K562 (cell line): ENCODE data around the gene RHEB.

ENCODE experiments used
- EZH2 ChIP-seq: IDR thresholded peaks from 2 replicates; pipeline ENCODE4 v1.6.1; 2012; ENCODE audit warnings: low read depth, mild to moderate bottlenecking, inconsistent platforms, low read length, borderline replicate concordance
- MYNN ChIP-seq, 2 experiments: sonication (generic); formaldehyde crosslinking in 1 of 2; IDR thresholded peaks; 2 replicates each; pipeline versions ENCODE4 v1.5.0 to v1.6.1; 2016 to 2020; ENCODE audit warnings: antibody characterized with exemption in 1 of 2, missing genetic modification reagents in 1 of 2
- NFYB ChIP-seq: IDR thresholded peaks from 2 replicates; pipeline ENCODE4 v1.6.1; 2011; ENCODE audit warnings: mild to moderate bottlenecking, moderate library complexity; ENCODE audit not compliant: insufficient read length; ENCODE audit errors: extremely low read depth
- NR1H2 ChIP-seq: sonication (generic); formaldehyde crosslinking; IDR thresholded peaks from 2 replicates; pipeline ENCODE4 v1.4.0; 2020; ENCODE audit warnings: mild to moderate bottlenecking, missing genetic modification reagents
- RAD21 ChIP-seq, 2 experiments: fragments of 250-450 bp in 1 of 2; fragments of 450-650 bp in 1 of 2; sonication (Bioruptor Pico) in 1 of 2; formaldehyde crosslinking in 1 of 2; IDR thresholded peaks in 1 of 2; conservative IDR thresholded peaks in 1 of 2; 2 replicates each; pipeline versions ENCODE4 v1.4.0 to v1.8.0; 2020 to 2022; ENCODE audit warnings: mild to moderate bottlenecking in 2 of 2, moderate library complexity in 1 of 2
- RCOR1 ChIP-seq, 2 experiments: IDR thresholded peaks; 2 replicates each; pipeline ENCODE4 v1.6.1; 2012; ENCODE audit warnings: low read depth in 2 of 2, low read length in 2 of 2, borderline replicate concordance in 1 of 2, improper control_type of control experiment in 1 of 2
- ZNF239 ChIP-seq: fragments of 250-450 bp; sonication (Bioruptor Pico); IDR thresholded peaks from 2 replicates; pipeline ENCODE4 v1.4.0; 2020; ENCODE audit warnings: mild to moderate bottlenecking
- TF ChIP-seq, protein P1 (sequence below), 3 experiments: IDR thresholded peaks in 2 of 3; conservative IDR thresholded peaks in 1 of 3; 2 replicates each; pipeline ENCODE4 v1.5.1; 2011 to 2012; ENCODE audit warnings: low read length in 3 of 3, mild to moderate bottlenecking in 3 of 3, control low read depth in 2 of 3, improper control_type of control experiment in 1 of 3, inconsistent platforms in 1 of 3, low read depth in 1 of 3, mixed read lengths in 1 of 3, moderate library complexity in 1 of 3; ENCODE audit not compliant: insufficient read depth in 2 of 3

DNA sequence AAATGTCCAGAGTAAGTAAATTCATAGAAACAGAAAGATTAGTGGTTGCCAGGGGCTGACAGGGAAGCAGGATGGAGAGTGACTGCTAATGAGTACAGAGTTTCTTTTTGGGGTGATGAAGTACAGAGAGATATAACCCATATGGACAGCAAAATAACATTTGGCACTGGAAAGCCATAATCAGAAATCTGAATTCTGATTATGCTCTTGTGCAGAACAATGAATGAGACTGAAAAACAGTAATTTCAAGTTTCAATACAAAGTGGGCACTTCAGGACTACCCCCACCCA is 4.5 kb downstream of the RHEB start:
- TF ChIP-seq NFYB = no peak
- no peak for TF ChIP-seq MYNN (IDR thresholded peaks at IDR 0.05)
- TF ChIP-seq MYNN (CRISPR knock-in tag; IDR thresholded peaks at IDR 0.05) = no peak
- TF ChIP-seq, protein P1, sequence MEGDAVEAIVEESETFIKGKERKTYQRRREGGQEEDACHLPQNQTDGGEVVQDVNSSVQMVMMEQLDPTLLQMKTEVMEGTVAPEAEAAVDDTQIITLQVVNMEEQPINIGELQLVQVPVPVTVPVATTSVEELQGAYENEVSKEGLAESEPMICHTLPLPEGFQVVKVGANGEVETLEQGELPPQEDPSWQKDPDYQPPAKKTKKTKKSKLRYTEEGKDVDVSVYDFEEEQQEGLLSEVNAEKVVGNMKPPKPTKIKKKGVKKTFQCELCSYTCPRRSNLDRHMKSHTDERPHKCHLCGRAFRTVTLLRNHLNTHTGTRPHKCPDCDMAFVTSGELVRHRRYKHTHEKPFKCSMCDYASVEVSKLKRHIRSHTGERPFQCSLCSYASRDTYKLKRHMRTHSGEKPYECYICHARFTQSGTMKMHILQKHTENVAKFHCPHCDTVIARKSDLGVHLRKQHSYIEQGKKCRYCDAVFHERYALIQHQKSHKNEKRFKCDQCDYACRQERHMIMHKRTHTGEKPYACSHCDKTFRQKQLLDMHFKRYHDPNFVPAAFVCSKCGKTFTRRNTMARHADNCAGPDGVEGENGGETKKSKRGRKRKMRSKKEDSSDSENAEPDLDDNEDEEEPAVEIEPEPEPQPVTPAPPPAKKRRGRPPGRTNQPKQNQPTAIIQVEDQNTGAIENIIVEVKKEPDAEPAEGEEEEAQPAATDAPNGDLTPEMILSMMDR (IDR thresholded peaks at IDR 0.05 in 2 of 3, conservative IDR thresholded peaks at IDR 0.05 in 1 of 3; ENCODE audit: insufficient read depth in 2 of 3, low read depth in 1 of 3, low read length in 3 of 3) = no peak
- TF ChIP-seq NR1H2 (CRISPR knock-in tag) = no peak
- TF ChIP-seq ZNF239 = no peak
- TF ChIP-seq RAD21 (CRISPR knock-in tag; conservative IDR thresholded peaks at IDR 0.05 in 1 of 2, IDR thresholded peaks at IDR 0.05 in 1 of 2) = no peak
- TF ChIP-seq EZH2 = no peak
- TF ChIP-seq RCOR1 (IDR thresholded peaks at IDR 0.05; ENCODE audit: borderline replicate concordance in 1 of 2, low read depth in 2 of 2, low read length in 2 of 2) = no peak
